ENCODE measurements around the gene GRAMD1A.

The GRAMD1A gene

DNA sequence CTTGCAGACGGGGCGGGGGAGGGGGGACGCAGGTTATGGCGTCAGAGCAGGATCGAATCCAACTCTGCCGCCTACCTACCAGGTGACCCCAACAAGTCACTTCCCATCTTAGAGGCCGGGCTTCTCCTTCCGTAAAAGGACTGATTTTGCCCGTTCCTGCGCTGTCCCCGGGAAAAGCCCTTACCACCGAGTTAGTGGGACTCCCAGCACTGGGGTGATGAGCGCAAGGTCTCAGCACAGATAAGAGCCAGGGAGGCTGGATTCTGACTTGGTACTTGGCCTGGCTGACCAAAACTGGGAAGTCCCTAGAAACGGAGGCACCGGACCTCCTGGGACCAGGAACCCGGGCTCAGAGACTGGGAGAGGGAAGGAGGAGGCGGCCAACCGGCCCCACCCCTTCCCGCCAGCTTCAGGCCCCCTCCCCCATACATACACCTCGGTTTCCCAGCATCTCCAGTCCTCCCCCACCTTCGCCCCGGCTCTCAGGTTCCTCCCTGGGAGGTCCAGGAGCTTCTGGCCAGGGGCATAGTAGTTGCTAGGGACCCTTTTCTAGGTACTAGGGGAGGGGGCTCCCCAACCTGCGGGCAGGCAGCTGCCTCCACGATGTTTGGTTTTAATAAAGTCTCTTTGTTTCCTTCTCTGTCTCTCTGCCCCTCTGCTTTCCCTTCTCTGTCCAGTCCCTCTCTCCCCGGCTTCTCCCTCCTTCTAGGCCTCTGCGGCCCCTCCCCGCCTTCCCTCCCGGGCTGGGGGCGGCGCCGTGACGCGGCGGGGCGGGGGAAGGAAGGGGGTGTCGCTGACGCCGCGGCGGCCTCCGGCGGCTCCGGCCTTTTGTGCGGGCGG is at the start of gene GRAMD1A:
Gene GRAMD1A, plus strand, starts transcription at position 826 of the 840 bp plus-strand sequence. CDS start 156 bp downstream, outside the sequence.
- TF ChIP-seq, protein P1, sequence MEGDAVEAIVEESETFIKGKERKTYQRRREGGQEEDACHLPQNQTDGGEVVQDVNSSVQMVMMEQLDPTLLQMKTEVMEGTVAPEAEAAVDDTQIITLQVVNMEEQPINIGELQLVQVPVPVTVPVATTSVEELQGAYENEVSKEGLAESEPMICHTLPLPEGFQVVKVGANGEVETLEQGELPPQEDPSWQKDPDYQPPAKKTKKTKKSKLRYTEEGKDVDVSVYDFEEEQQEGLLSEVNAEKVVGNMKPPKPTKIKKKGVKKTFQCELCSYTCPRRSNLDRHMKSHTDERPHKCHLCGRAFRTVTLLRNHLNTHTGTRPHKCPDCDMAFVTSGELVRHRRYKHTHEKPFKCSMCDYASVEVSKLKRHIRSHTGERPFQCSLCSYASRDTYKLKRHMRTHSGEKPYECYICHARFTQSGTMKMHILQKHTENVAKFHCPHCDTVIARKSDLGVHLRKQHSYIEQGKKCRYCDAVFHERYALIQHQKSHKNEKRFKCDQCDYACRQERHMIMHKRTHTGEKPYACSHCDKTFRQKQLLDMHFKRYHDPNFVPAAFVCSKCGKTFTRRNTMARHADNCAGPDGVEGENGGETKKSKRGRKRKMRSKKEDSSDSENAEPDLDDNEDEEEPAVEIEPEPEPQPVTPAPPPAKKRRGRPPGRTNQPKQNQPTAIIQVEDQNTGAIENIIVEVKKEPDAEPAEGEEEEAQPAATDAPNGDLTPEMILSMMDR (IDR thresholded peaks at IDR 0.05; ENCODE audit: insufficient read depth, low read length, missing control alignments), result no peak
- peak within 1 kb of the TSS; percentile 73 for H3K4me3 ChIP-seq (ENCODE audit: low read depth, low read length)
- ChIA-PET POLR2A (no interaction called here), CTCF (interaction anchor here (1.5 to 4.0 kb wide), 4 partner anchors 12 to 142 kb away, joined by 4 to 30 read pairs (median 9); no protein-coding TSS in a partner anchor)
- no peak for DNase-seq (ENCODE audit: low read depth, low spot score)

DNA sequence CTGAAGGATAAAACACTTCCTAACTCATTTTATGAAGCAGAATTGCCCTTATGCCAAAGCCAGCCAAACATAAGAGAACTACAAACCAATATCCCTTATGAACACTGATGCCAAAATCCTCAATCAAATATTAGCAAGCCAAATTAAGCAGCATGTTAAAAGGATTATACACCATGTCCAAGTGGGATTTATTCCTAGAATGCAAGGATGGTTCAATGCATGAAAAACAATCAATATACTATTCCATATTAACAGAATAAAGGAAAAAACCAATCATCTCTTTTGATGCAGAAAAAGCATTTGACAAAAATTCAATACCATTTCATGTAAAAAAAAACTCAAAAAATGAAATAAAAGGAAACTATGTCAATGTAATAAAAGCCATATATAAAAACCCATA is 47.0 kb upstream of the GRAMD1A start:
- TF ChIP-seq, protein P1 (IDR thresholded peaks at IDR 0.05; ENCODE audit: insufficient read depth, low read length, missing control alignments), result no peak
- DNase-seq (ENCODE audit: low read depth, low spot score), result no peak

DNA sequence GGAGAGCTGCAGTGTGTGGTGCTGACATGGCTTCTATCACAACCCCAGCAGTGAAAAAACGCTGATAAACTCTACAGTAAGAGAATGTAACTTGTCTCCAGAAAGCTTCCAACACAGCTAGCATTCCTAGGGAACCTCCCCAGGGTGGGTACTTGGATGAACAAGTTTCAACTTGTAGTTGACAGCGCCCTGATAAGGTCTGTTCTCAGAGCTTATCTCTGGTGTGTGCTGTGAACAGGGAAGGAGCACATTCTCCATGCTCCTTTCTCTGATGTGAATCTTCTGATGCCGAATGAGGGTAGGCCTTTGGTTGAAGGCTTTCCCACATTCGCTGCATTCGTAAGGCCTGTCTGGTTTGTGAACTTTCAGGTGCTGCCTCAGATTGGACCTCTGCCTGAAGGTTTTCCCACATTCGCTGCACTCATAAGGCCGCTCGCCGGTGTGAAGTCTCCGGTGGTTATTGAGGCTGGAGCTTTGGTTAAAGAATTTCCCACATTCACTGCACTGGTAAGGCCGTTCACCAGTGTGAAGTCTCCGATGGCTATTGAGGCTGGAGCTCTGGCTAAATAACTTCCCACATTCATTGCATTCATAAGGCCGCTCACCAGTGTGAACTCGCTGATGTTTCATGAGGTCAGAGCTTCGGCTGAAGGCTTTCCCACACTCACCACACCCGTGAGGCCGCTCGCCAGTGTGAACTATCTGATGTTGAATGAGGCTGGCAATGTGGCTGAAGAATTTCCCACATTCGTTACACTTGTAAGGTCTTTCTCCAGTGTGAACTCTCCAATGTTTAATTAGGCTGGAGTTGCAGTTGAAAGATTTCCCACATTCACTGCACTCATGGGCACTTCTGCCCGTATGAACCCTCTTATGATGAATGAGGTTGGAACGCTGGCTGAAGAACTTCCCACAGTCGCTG is 42.0 kb upstream of the GRAMD1A start:
- POLR2A ChIA-PET, result no interaction called here
- H3K4me3 ChIP-seq (ENCODE audit: low read depth, low read length), result no peak overlapping the region
- TF ChIP-seq, protein P1 (IDR thresholded peaks at IDR 0.05; ENCODE audit: insufficient read depth, low read length, missing control alignments), result no peak
- CTCF ChIA-PET, result interaction anchor here (0.8 to 1.1 kb wide), 2 partner anchors 13 to 31 kb away, joined by 3 read pairs; partner anchors contain the start of gene ZNF30
- no peak for DNase-seq (ENCODE audit: low read depth, low spot score)

More for the DNA sequence above, 47.0 kb upstream of the GRAMD1A start:
- no peak overlapping the region for H3K4me3 ChIP-seq (ENCODE audit: low read depth, low read length)
- ChIA-PET POLR2A (no interaction called here), CTCF (no interaction called here)

DNA sequence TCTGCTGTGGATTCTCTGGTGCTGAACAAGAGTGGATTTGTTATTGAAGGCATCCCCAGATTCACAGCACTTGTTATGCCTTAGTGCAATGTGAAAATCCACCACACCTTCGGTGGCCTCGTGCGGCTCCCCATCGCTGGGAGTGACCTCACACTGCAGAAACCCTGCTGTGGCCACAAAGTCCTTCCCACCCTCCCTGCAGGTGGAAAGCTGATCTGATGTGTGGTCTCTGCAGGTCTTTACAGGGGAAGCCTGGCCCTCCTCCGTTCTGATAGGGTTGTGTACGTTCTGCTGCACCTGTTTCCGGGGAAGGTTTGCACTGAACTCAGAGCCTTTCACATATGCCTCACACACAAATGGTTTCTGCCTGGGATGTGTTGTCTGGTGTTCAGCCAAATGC is 41.1 kb upstream of the GRAMD1A start:
- POLR2A ChIA-PET, result no interaction called here
- TF ChIP-seq, protein P1 (IDR thresholded peaks at IDR 0.05; ENCODE audit: insufficient read depth, low read length, missing control alignments), result no peak
- CTCF ChIA-PET, result interaction anchor here (5.7 kb wide), 1 partner anchor 13 kb away, joined by 35 read pairs; no protein-coding TSS in a partner anchor
- DNase-seq (ENCODE audit: low read depth, low spot score), result no peak
- no peak overlapping the region for H3K4me3 ChIP-seq (ENCODE audit: low read depth, low read length)

DNA sequence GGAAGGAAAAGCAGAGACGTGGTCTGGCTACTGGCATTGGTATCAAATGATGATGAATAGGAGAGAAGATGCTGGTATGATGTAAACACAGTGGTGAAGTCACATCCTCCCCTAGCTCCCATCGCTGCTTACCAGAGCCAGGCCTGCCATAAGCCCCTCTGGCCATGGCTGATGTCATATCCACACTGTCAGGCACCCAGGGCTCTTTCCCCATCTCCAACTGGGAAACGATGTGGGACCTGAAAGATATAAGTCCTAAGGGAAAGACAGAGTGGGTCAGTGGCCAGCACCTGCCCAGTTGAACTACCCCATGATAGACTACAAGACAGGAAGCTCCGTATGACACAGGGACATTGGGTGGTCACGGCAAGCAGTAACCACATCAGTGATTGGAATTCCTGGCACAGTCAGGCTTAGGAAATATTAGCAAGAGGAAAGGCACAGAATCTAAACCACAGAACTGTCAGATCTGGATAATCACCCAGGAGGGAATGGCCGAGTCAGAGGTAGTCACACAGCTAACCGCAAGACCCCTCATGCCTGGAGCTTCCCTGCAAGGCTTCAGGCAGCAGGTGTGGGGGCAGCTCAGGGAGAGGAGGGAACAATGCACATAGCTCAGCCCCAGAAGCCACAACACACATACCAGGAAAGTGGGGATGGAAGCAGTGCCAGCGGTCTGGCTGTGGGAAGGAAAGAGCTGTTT is 39.9 kb upstream of the GRAMD1A start:
- TF ChIP-seq, protein P1 (IDR thresholded peaks at IDR 0.05; ENCODE audit: insufficient read depth, low read length, missing control alignments), result no peak
- no peak for DNase-seq (ENCODE audit: low read depth, low spot score)
- POLR2A ChIA-PET, result interaction anchor here (0.6 to 0.7 kb wide), 2 partner anchors 33 to 203 kb away, joined by 3 read pairs; partner anchors contain the start of gene ZNF30
- H3K4me3 ChIP-seq (ENCODE audit: low read depth, low read length), result no peak overlapping the region
- CTCF ChIA-PET, result interaction anchor here (5.7 kb wide), 1 partner anchor 12 kb away, joined by 35 read pairs; no protein-coding TSS in a partner anchor
